GM21381 (cell line): Measurements from ENCODE around the gene MAP2K7.
"Not testable (repeated sequence)": the region's sequence is repeated elsewhere in the genome, so short reads cannot be mapped to it uniquely, and the experiment has no call there.

Experiments used
- ATAC-seq: cut with Tn5 transposase; IDR thresholded peaks from one replicate; pipeline ENCODE4 v1.9.1; 2021; ENCODE audit warnings: mild to moderate bottlenecking, moderate library complexity; ENCODE audit not compliant: unreplicated experiment

The MAP2K7 gene

GRCh38 chr19:7928741-7929701 is 25.3 kb downstream of the MAP2K7 start:
- no peak for ATAC-seq

GRCh38 chr19:7930030-7930429 is 26.4 kb downstream of the MAP2K7 start:
- ATAC-seq: not testable (repeated sequence)

- no peak for ATAC-seq
These were observed 27.1 kb downstream of the MAP2K7 start for GRCh38 chr19:7930765-7931164.

GRCh38 chr19:7931221-7932061 is 27.8 kb downstream of the MAP2K7 start:
- ATAC-seq: no peak

- no peak for ATAC-seq
These were observed 28.7 kb downstream of the MAP2K7 start for GRCh38 chr19:7932276-7932929.

GRCh38 chr19:7932930-7933300 is 29.2 kb downstream of the MAP2K7 start:
- ATAC-seq: no peak

GRCh38 chr19:7933411-7933810 is 29.7 kb downstream of the MAP2K7 start:
- no peak for ATAC-seq

GRCh38 chr19:7933828-7934725 is 30.4 kb downstream of the MAP2K7 start:
- ATAC-seq: no peak

GRCh38 chr19:7934766-7935165 is 31.1 kb downstream of the MAP2K7 start:
- ATAC-seq: no peak

- no peak for ATAC-seq
These were observed 37.2 kb downstream of the MAP2K7 start for GRCh38 chr19:7940841-7941240.

GRCh38 chr19:7941895-7942596 is 38.4 kb downstream of the MAP2K7 start:
- no peak for ATAC-seq

GRCh38 chr19:7942981-7943443 is 39.3 kb downstream of the MAP2K7 start:
- no peak for ATAC-seq

GRCh38 chr19:7943444-7944176 is 39.9 kb downstream of the MAP2K7 start, which contains the start of gene TIMM44:
TIMM44 (minus strand) TSS chr19:7943666; CDS start chr19:7943651, 15 bp downstream.
- ATAC-seq: peak; percentile 97

GRCh38 chr19:7944177-7944761 is 40.6 kb downstream of the MAP2K7 start:
- ATAC-seq: peak; percentile 27

GRCh38 chr19:7947939-7948338 is 44.3 kb downstream of the MAP2K7 start:
- ATAC-seq: no peak

- no peak for ATAC-seq
These were observed 49.4 kb downstream of the MAP2K7 start for GRCh38 chr19:7953060-7953459.

- no peak for ATAC-seq
These were observed 49.9 kb downstream of the MAP2K7 start for GRCh38 chr19:7953576-7953975.

- no peak for ATAC-seq
These were observed 52.0 kb downstream of the MAP2K7 start for GRCh38 chr19:7955696-7956095.
